HEK293 (cell line): ENCODE results near the gene ZFYVE1.

Experiments used
- CTCF ChIA-PET: fragments of 350-600 bp; formaldehyde crosslinking; extraction: SDS; loops from one replicate; lab custom pipeline; 2021; ENCODE audit warnings: antibody characterized with exemption; lab: Yijun Ruan, JAX
- POLR2A ChIA-PET: fragments of 300-600 bp; formaldehyde crosslinking; extraction: SDS; loops from one replicate; lab custom pipeline; 2020; ENCODE audit warnings: antibody characterized with exemption, inconsistent platforms; lab: Yijun Ruan, JAX
- H3K27ac ChIP-seq: fragments of 200-500 bp; sonication (Bioruptor generic); 2 replicates; pipeline ENCODE4 v1.5.1; 2014; ENCODE audit warnings: low read depth, low read length, control low read depth, inconsistent platforms; ENCODE audit errors: extremely low read depth
- H3K36me3 ChIP-seq, 2 experiments: fragments of 200-500 bp in 1 of 2; sonication (Bioruptor generic) in 1 of 2; 1 replicate in 1 of 2; 2 replicates in 1 of 2; pipeline ENCODE4 v1.5.1; 2014 to 2017; ENCODE audit warnings: inconsistent platforms in 2 of 2, low read length in 2 of 2; ENCODE audit not compliant: control insufficient read depth in 2 of 2, insufficient read depth in 1 of 2
- H3K4me1 ChIP-seq: fragments of 200-500 bp; sonication (Bioruptor generic); 2 replicates; pipeline ENCODE4 v1.5.1; 2014; ENCODE audit warnings: mild to moderate bottlenecking, low read length, inconsistent platforms; ENCODE audit not compliant: control insufficient read depth, insufficient read depth
- H3K4me3 ChIP-seq: 2 replicates; pipeline ENCODE4 v1.5.1; 2011; ENCODE audit warnings: low read depth, mild to moderate bottlenecking, control low read depth, low read length, moderate library complexity
- H3K9me3 ChIP-seq: fragments of 200-500 bp; sonication (Bioruptor generic); 2 replicates; pipeline ENCODE4 v1.5.1; 2014; ENCODE audit warnings: low read depth, low read length, inconsistent platforms; ENCODE audit not compliant: control insufficient read depth, insufficient read depth
- OSR2 ChIP-seq: fragments of 450-650 bp; formaldehyde crosslinking; IDR thresholded peaks from 2 replicates; pipeline ENCODE4 v1.5.1; 2016; ENCODE audit warnings: missing biosample characterization, missing genetic modification characterization
- WT1 ChIP-seq: fragments of 450-650 bp; formaldehyde crosslinking; IDR thresholded peaks from 2 replicates; pipeline ENCODE4 v1.5.1; 2016; ENCODE audit warnings: missing biosample characterization, missing genetic modification characterization
- ZNF112 ChIP-seq: fragments of 450-650 bp; formaldehyde crosslinking; IDR thresholded peaks from 2 replicates; pipeline ENCODE4 v1.5.0; 2017; ENCODE audit warnings: missing biosample characterization, missing genetic modification characterization
- ZNF239 ChIP-seq: fragments of 450-650 bp; formaldehyde crosslinking; IDR thresholded peaks from 2 replicates; pipeline ENCODE4 v1.5.1; 2016; ENCODE audit warnings: missing biosample characterization, missing genetic modification characterization
- ZNF544 ChIP-seq: fragments of 450-650 bp; formaldehyde crosslinking; IDR thresholded peaks from 2 replicates; pipeline ENCODE4 v1.5.0; 2017; ENCODE audit warnings: missing biosample characterization, missing genetic modification characterization
- ZNF629 ChIP-seq: fragments of 450-650 bp; formaldehyde crosslinking; IDR thresholded peaks from 2 replicates; pipeline ENCODE4 v1.5.1; 2017; ENCODE audit warnings: missing biosample characterization, missing genetic modification characterization
- ZNF664 ChIP-seq: fragments of 450-650 bp; formaldehyde crosslinking; IDR thresholded peaks from 2 replicates; pipeline ENCODE4 v1.5.1; 2016; ENCODE audit warnings: missing biosample characterization, missing genetic modification characterization

ZFYVE1 gene

DNA sequence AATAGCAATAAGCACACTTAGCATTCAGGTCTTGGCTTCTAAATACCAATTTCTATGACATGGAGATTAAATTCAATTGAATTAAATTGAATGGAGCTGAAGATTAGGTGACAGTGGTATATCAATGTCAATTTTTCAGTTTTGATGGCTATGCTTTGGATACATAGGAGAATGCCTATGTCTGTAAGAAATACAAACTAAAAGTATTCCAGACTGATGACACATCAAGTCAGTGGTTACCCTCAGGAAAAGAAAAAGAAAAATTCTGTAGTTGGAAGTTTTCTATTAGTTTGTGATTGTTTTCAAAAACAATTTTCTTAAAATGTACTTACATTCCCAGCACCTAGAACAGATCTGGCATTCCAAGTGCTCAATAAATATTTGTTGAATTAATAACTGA lies 105.5 kb downstream of the ZFYVE1 start (continued):
- no peak for TF ChIP-seq ZNF544 (tag by site-specific recombination)
- TF ChIP-seq, all 188 proteins: peak for 0

DNA sequence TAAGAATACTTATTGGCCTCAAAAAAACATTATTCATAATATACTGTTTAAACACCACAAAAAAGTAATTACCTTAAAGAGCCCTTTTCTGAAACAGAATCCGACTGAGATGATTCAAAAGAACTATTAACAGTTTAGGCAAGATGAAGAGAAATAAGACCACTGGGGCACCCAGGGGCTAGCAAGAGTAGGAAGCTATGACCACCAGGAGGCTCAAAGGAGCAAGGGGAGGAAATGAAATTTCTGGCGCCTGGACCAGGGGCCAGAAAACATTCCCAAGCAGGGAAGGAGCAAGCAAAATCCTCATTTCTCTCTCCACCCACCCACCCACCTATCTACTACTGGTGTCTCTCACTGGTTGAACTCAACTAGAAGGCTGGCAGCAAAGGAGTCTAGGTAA lies 106.9 kb downstream of the ZFYVE1 start:
- Histone ChIP-seq H3K9me3 (no peaks in the 10 kb centered on the region), H3K4me1 (no peaks in the 10 kb centered on the region), H3K36me3 (no peaks in the 10 kb centered on the region), H3K27ac (no peak overlapping the region), H3K4me3 (no peak overlapping the region)
- CTCF ChIA-PET = interaction anchor here (0.6 to 0.8 kb wide), 2 partner anchors 45 to 159 kb away, joined by 3 read pairs; no protein-coding TSS in a partner anchor
- TF ChIP-seq WT1 (tag by site-specific recombination) (no peak), ZNF112 (tag by site-specific recombination) (no peak), ZNF664 (tag by site-specific recombination) (no peak), ZNF239 (tag by site-specific recombination) (no peak), ZNF629 (no peak), OSR2 (tag by site-specific recombination) (no peak)
- POLR2A ChIA-PET = no interaction called here
